HG02852 (cell line): ENCODE measurements around the gene BMP8A.
"Not testable (repeated sequence)": the region's sequence is repeated elsewhere in the genome, so short reads cannot be mapped to it uniquely, and the experiment has no call there.

Experiments
- ATAC-seq: cut with Tn5 transposase; IDR thresholded peaks from one replicate; pipeline ENCODE4 v1.9.1; 2021; ENCODE audit warnings: mild to moderate bottlenecking, moderate library complexity; ENCODE audit not compliant: unreplicated experiment

The BMP8A gene

GRCh38 chr1:39525366-39526165 lies 34.1 kb downstream of the BMP8A start:
- ATAC-seq: peak; percentile 82

DNA sequence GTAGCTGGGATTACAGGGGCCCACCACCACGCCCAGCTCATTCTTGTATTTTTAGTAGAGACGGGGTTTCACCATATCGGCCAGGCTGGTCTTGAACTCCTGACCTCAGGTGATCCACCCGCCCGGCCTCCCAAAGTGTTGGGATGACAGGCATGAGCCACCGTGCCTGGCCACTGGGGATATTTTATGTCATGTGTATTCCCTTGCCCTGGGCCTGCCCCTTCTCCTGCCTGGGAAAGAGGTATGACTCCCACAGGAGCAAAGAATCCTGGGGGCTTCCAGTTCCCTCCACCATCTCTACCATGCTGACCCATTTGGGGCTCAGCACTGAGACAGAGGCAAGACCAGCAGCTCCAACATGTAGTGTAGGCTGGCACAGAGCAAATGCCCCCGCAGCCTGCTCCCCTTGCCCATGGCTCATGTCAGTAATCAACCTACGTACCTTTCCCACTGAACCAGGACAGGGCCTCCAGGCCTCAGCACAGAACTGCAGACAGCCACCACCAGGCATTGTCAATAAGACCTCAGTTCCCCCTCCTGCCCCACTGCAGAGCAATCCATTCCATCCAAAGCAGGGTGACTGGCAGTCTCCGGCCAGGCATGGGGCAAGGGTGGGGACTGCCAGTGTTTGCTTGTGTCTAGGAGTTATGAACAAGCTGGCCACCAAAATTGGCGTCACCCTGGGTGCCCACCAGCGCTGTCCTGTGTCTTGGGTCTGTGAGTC lies 35.2 kb downstream of the BMP8A start:
- ATAC-seq: no peak

GRCh38 chr1:39527190-39527579 lies 35.7 kb downstream of the BMP8A start:
- not testable (repeated sequence) for ATAC-seq

GRCh38 chr1:39528082-39528481 lies 36.6 kb downstream of the BMP8A start:
- no peak for ATAC-seq

DNA sequence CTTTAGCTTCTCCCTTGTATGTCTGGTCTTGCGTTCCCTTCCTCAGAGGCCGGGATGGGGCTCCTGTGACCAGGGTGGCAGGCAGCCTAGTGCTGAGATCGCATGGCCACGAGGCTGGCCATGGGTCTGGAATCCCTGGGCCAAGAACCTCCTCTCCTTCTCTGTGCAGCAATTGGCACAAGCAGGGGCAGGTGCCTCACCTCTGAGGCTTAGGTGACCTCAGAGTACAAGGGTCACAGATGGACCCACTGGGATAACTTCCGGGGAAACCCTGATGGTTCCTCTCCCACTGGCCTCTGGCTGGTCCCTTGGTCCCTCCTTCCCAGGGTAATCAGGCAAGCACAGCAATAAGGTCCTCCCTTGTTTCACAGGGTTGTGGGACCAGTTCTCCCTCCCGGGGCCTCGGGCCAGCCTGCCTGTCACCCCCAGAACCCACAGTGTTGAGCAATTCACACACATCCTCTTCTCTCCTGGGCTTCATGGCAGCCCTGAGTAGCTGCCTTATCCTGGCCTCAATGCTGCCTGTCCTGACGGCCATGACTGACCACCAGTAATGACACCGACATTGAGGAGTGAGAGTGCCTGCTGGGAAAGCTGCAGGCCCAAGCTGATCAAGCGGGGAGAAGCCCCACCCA lies 38.6 kb downstream of the BMP8A start:
- ATAC-seq: no peak

GRCh38 chr1:39531526-39531925 lies 40.1 kb downstream of the BMP8A start:
- no peak for ATAC-seq

DNA sequence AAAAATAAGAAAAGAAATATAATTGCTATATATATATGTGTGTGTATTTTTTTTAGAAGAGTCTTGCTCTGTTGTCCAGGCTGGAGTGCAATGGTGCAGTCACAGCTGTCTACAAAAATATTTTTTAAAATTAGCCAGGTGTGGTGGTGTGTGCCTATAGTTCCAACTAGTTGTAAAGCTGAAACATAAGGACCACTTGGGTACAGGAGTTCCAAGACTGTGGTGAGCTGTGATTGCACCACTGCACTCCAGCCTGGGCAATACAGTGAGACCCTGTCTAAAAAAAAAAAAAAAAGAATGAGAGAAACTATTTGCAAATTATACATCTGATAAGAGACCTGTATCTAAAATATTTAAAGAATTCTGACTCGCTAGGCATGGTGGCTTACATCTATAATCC lies 42.0 kb downstream of the BMP8A start:
- ATAC-seq: no peak

GRCh38 chr1:39538531-39539251 lies 47.3 kb downstream of the BMP8A start:
- no peak for ATAC-seq

DNA sequence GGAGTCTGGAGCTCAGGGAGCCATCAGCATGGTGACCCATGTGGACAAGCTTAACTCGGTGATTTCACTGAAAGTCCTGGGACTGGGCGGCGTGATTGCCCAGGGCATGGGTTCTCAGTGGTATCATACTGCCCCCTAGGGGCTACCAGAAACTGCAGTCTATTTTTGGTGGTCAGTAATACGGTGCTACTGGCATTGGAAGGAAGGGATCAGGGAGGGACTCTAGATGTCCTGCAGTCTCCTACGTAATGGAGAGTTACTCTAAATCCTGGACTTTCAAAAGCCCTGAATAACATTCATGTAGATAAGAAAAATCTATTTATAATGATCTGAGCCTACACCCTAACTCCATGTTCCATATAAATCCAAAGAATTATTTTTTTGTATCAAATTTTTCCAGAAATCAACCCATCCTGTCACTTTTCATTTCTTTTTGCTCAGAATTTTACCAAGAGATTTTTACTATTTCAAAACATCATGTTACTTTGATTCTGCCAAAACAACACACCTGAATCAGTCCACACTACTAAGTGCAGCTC lies 47.9 kb downstream of the BMP8A start:
- no peak for ATAC-seq

- no peak for ATAC-seq
These were observed 49.1 kb downstream of the BMP8A start for GRCh38 chr1:39540504-39541031.

DNA sequence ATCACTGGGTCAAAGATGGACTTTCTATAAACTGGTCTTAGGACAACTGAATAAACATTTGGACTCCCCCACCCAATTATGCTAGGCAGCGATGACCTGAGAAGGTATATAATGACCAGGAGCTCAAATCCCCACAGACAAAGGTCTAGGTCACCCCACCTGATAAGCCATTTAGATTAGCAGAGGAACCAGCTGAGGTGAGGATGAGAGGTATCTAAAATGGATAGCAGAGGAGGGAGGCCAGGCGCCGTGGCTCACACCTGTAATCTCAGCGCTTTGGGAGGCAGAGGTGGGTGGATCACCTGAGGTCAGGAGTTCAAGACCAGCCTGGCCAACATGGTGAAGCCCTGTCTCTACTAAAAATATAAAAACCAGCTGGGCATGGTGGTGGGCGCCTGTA lies 51.5 kb downstream of the BMP8A start:
- ATAC-seq: no peak

DNA sequence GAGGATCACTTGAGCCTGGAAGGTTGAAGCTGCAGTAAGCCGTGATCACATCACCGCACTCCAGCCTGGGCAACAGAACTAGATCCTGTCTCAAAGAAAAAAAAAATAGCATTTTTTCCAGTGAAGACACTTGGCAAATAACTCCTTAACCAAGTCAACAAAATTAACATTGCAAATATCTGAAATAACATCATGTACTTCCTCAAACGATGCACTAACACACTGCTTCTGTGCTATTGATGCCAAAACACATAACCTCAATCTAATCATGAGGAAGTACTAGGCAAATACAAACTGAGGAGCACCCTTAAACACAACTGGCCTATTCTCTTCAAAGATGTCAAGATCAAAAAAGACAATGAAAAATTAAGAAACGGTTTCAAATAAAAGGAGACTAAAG lies 52.9 kb downstream of the BMP8A start:
- no peak for ATAC-seq

DNA sequence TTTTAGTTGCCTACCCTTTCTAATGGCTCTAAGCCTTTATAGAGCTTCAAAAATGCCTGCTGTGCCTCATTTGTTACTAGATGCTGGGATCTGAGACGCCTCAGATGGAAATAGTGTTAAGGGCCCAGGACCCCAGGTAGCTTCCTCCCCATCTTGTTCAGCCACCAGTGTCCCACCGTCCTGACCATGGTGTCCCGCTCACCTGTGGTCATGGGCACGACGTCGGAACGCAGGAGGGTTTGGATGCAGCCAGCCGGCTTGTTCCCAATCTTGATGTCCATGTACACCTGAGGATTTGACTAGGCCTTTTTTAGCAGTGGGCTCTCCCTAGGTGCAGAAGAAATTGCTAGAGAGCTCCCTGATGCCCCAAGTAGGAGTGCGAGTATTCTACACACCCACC lies 54.1 kb downstream of the BMP8A start:
- ATAC-seq: no peak

DNA sequence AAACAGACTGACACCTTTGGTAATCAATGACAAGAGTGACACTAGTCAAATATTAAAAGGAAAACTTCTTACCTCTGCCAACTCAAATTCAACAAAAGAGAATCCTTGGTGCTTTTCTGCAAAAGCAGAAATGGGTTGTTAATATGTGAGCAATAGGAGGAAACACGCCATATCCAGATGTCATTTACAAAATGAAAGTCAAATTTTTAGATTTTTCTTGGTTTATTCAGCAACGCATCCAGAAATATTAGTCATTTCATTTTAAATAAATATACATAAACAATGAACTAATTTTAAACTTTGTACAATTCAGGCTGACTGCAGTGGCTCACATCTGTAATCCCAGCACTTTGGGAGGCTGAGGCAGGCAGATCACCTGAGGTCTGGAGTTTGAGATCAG lies 62.8 kb downstream of the BMP8A start:
- no peak for ATAC-seq

DNA sequence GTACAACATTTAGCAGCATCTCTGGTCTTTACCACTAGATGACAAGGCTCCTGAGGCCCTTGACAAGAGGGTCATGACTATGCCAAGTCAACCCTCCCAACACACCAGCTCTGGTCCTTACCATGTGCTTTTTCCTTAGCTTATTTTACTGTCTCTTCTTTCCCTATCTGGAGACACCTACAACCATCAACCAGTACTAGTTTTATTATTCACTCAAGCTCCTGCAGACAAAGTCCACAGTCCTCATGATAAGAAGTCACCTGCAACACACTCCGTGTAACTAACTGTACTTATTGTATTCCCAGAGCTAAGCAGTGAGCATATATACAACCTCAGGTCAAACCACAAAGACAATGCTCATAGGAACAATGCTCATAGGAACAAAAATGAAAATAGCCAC lies 69.8 kb downstream of the BMP8A start:
- ATAC-seq: no peak

GRCh38 chr1:39562886-39563285 lies 71.5 kb downstream of the BMP8A start:
- no peak for ATAC-seq

DNA sequence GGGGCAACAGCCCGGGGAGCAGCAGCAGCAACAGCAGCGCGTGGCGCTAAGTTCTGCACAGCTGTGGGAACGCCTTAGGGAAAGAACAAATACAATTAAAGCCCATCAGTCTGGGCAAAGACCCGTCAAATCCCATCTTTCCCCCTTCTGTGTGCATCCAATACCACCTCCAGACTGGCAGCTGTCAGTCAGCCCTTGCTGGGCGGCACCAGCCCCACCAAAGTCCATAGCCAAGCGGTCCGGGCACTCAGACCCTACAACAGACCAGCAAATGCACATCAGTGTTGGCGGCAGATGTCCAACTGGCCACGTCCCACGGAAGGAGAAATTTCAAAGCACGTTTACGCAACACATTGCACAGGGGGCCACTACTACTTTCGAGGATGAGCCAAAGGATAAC lies 72.2 kb downstream of the BMP8A start:
- ATAC-seq: no peak

DNA sequence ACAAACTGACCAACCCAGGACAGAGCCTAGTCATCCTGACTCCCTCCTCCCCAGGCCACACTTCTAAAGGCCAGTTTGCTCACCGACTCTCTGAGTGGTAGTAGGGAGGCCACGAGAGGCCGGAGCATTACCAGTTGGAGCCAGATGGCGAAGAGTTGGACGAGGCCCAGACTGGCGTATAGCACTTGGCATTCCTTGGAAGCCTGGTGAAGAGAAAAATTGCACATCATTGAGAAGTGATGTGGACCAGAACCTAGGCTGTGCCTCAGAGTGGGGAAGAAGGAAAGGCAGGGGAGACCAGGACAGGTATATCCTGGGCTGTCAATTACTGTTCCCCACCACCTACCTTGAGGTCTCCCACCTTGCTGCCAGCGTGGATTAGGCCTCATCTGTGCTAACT lies 72.9 kb downstream of the BMP8A start:
- no peak for ATAC-seq

DNA sequence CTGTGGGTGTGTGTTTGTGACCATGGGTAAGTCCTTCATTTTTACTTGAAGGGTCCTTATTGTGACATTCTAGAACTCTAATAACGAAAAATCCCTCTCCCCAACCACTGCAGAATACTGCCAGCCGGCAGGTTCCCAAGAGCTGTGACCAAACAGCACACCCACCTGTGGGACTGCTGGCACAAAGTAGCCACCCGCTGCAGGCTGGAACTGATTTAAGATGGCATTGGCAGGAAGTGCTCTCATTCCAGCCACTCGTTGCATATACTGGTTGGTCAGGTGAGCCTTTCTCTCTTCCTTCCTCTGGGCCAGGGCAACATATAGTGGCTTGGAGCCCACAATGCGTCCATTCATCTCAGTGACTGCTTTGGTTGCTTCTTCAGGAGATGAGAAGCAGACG lies 73.5 kb downstream of the BMP8A start:
- ATAC-seq: no peak

GRCh38 chr1:39566441-39567137 lies 75.2 kb downstream of the BMP8A start:
- ATAC-seq: no peak
